ENCODE results near the gene YPEL3.
"Not testable (repeated sequence)": the region's sequence is repeated elsewhere in the genome, so short reads cannot be mapped to it uniquely, and the experiment has no call there.

Gene YPEL3

DNA sequence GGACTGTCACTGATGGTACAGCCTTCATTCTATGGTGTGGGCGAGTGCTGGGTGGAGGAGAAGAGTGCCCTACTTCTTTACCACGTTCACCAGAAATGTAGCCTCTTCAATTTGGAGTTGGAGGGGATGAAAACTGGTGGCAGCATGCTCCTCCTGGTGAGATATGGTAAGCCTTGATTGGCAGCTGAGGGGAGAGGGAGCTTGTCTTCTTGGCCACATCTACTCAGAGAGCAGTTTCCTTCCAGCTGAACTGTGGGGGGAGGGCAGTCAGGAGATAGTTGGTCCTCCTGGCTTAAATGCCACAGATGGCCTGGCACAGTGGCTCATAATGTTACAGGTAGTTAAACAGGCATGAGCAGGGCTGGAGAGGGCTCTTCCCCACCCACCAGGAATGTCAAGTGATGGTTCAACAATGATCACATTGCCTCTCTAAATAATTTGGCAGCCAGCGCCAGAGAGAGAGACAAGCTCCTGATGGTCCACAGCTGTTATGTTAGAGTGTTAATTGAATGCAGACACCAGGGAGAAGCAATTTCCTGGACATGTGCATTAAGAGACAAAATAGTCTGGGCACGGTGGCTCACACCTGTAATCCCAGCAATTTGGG, 36.0 kb upstream of the YPEL3 start:
- POLR2A ChIA-PET, result no interaction called here
- CTCF ChIA-PET, result no interaction called here
- DNase-seq (ENCODE audit: extremely low spot score), result no peak
- TF ChIP-seq, protein P1, sequence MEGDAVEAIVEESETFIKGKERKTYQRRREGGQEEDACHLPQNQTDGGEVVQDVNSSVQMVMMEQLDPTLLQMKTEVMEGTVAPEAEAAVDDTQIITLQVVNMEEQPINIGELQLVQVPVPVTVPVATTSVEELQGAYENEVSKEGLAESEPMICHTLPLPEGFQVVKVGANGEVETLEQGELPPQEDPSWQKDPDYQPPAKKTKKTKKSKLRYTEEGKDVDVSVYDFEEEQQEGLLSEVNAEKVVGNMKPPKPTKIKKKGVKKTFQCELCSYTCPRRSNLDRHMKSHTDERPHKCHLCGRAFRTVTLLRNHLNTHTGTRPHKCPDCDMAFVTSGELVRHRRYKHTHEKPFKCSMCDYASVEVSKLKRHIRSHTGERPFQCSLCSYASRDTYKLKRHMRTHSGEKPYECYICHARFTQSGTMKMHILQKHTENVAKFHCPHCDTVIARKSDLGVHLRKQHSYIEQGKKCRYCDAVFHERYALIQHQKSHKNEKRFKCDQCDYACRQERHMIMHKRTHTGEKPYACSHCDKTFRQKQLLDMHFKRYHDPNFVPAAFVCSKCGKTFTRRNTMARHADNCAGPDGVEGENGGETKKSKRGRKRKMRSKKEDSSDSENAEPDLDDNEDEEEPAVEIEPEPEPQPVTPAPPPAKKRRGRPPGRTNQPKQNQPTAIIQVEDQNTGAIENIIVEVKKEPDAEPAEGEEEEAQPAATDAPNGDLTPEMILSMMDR (IDR thresholded peaks at IDR 0.05; ENCODE audit: control extremely low read depth, extremely low read depth, low read depth, missing control alignments), result no peak

DNA sequence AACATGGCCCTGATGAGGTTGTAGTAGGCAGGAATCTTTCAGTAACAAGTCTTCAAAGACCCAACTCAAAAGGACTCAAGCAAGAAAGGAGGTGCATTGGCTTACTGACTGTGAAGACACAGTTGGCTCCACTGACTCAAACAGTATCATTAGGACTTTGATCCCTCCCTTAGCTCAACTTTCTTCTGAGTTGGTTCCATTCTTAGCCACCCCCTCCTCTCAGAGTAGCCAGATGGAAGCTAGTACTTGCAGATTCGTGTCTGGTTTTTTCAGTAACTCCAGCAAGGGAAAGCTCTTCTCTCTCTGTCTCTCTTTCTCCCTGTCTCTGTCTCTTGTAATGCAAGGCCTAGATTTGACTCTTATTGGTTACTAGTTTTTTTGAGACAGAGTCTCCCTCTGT, 32.0 kb upstream of the YPEL3 start:
- TF ChIP-seq, protein P1 (IDR thresholded peaks at IDR 0.05; ENCODE audit: control extremely low read depth, extremely low read depth, low read depth, missing control alignments), result no peak
- CTCF ChIA-PET, result interaction anchor here (0.8 to 1.5 kb wide), 3 partner anchors 12 to 36 kb away, joined by 3 read pairs; no protein-coding TSS in a partner anchor
- DNase-seq (ENCODE audit: extremely low spot score), result no peak
- POLR2A ChIA-PET, result no interaction called here

DNA sequence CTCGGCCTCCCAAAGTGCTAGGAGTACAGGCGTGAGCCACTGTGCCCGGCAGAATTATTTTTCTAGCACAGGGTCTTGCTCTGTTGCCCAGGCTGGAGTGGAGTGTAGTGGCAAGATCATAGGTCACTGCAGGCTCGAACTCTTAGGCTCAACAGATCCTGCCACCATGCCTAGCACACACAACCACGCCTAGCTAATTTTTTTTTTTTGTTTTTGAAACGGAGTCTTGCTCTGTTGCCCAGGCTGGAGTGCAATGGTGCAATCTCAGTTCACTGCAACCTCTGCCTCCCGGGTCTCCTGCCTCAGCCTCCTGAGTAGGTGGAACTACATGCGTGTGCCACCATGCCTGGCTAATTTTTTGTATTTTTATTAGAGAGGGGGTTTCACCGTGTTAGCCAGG, 29.7 kb upstream of the YPEL3 start:
- CTCF ChIA-PET, result interaction anchor here (1.6 to 2.7 kb wide), 3 partner anchors 9 to 33 kb away, joined by 4 to 12 read pairs (median 10); partner anchors contain the start of gene TBX6

DNA sequence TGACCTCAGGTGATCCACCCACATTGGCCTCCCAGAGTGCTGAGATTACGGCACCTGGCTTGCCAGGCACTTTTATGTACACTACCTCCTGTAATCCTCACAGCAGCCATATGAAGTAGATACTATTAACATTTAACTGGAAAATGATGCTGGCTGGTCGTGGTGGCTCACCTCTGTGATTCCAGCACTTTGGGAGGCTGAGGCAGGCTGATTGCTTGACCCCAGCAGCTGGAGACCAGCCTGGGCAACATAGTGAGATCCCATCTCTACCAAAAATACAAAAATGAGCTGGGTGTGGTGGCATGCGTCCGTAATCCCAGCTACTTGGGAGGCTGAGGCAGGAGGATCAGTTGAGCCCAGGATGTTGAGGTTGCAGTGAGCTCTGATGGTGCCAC, 29.0 kb upstream of the YPEL3 start:
- POLR2A ChIA-PET, result no interaction called here
- CTCF ChIA-PET, result interaction anchor here (1.2 to 2.7 kb wide), 4 partner anchors 12 to 33 kb away, joined by 3 to 12 read pairs (median 6); partner anchors contain the start of gene TBX6
- TF ChIP-seq, protein P1 (IDR thresholded peaks at IDR 0.05; ENCODE audit: control extremely low read depth, extremely low read depth, low read depth, missing control alignments), result no peak
- no peak for DNase-seq (ENCODE audit: extremely low spot score)

More for the DNA sequence above, 29.7 kb upstream of the YPEL3 start:
- POLR2A ChIA-PET; DNase-seq (ENCODE audit: extremely low spot score): not testable (repeated sequence)

DNA sequence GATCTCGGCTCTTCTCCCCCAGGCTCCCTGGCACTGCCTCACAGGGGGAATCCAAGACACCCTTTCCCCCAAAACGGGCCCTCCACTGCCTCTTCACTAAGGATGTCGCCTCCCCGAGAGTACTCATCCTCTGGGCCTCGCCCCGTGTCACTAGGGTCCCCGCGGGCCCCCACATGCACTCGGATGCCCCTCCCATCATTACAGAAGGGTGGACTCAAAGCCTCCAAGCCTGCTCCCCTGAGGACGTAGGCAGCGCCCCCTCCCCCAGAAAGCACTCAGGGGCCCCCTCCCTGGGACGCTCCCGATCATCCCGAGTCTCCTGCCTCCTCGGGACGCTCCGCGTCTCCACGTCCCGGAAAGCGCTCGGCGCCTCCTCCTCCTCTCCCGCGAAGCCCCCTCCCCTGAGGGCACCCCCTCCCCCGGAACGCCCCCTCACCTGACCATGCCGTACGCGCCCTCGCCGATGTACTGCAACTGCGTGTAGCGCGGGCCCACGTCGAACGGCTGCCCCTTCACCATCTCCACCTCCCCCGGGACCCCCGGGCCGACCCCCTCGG, 26.7 kb upstream of the YPEL3 start:
- TF ChIP-seq, protein P1 (IDR thresholded peaks at IDR 0.05; ENCODE audit: control extremely low read depth, extremely low read depth, low read depth, missing control alignments), result no peak
- ChIA-PET CTCF (interaction anchor here (2.4 to 3.8 kb wide), 2 partner anchors 11 to 30 kb away, joined by 9 to 18 read pairs; partner anchors contain the start of gene TBX6), POLR2A (no interaction called here)
- no peak for DNase-seq (ENCODE audit: extremely low spot score)

DNA sequence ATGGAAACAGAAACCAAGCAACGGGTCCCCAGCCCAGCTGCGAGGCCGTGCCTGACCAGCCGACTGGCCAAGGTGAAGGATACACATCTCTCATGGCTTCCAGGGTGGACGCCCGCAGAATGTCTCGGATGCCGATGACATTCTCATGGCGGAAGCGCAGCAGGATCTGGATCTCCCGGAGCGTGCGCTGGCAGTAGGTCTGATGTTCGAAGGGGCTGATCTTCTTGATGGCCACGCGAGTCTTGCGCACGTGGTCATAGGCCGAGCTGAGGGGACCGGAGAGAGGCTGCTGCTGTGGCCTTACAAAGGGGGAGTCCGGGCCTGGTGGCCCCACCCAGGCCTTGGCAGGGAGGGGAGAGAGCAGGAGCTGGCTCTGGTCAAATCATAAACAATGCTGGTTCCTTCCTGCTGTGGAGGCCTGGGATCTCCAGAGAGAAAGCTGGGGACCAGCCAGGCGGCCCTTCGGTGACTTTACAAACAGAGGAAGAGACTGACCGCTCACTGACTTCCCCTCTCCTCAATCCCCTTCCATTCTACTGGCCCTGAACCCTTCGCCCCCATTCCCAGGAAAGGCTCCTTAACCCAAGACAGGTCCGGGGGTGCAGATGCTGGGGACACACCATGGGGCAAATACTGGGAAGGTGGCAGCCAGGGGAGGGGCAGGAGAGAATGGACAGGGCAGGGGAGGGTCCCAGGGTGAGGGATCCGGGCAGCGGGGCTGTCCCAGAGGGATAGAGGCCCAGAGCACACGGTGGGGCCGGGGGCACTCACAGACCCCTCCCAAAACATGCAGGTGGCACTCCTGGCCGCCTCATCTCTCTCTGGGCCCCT, 25.9 kb upstream of the YPEL3 start:
- no peak for DNase-seq (ENCODE audit: extremely low spot score)
- TF ChIP-seq, protein P1 (IDR thresholded peaks at IDR 0.05; ENCODE audit: control extremely low read depth, extremely low read depth, low read depth, missing control alignments), result no peak
- ChIA-PET CTCF (interaction anchor here (2.4 to 3.8 kb wide), 2 partner anchors 10 to 30 kb away, joined by 9 to 18 read pairs; partner anchors contain the start of gene TBX6), POLR2A (no interaction called here)
